Esophagus squamous epithelium (tissue), 5 donors: Measurements from ENCODE around the gene MARCHF10. TPM values are rescaled to one million over a fixed set of nuclear protein-coding genes. Genes with fewer than 3 reads are reported as not detected.

ENCODE experiments used
- DNase-seq: peaks from one replicate; lab custom pipeline; 2025; lab: John Stamatoyannopoulos, UW
- H3K27ac ChIP-seq, 4 donors: fragments of 200-600 bp; sonication (generic); one replicate each; pipeline ENCODE4 v1.5.1; 2016 to 2019; ENCODE audit warnings: mild to moderate bottlenecking in 1 of 4
- H3K27me3 ChIP-seq, 4 donors: fragments of 200-600 bp; sonication (generic); 1 replicate in 3 of 4; 2 replicates in 1 of 4; pipeline versions ENCODE4 v1.5.1 to v1.6.0; 2017 to 2021; ENCODE audit warnings: antibody characterized with exemption in 1 of 4
- H3K36me3 ChIP-seq, 3 donors: fragments of 200-600 bp; sonication (generic); one replicate each; pipeline ENCODE4 v1.5.1; 2016 to 2019
- H3K4me1 ChIP-seq, 3 donors: fragments of 200-600 bp; sonication (generic); one replicate each; pipeline ENCODE4 v1.5.1; 2017 to 2019
- H3K4me3 ChIP-seq, 4 donors: fragments of 200-600 bp; sonication (generic); 1 replicate in 3 of 4; 2 replicates in 1 of 4; pipeline ENCODE4 v1.5.1; 2016 to 2019; ENCODE audit warnings: mild to moderate bottlenecking in 2 of 4, moderate library complexity in 1 of 4
- H3K9me3 ChIP-seq, 3 donors: fragments of 200-600 bp; sonication (generic); one replicate each; pipeline ENCODE4 v1.5.1; 2016 to 2019
- CTCF ChIP-seq, 6 experiments: fragments of 450-650 bp in 4 of 6; fragments of 200-600 bp in 2 of 6; sonication (generic) in 2 of 6; IDR thresholded peaks; one replicate each; pipeline ENCODE4 v1.5.1; 2016 to 2019; ENCODE audit warnings: antibody characterized with exemption in 6 of 6, mild to moderate bottlenecking in 4 of 6, moderate library complexity in 4 of 6
- POLR2A ChIP-seq, 4 donors: fragments of 450-650 bp; IDR thresholded peaks; one replicate each; pipeline ENCODE4 v1.6.1; 2017; ENCODE audit warnings: antibody characterized with exemption in 4 of 4, mild to moderate bottlenecking in 4 of 4, moderate library complexity in 3 of 4
- WGBS, 2 donors: methylation state at CpG; one replicate each; pipeline ENCODE4 v1.1.5; 2018; 5-methylcytosine and 5-hydroxymethylcytosine counted together
- intact Hi-C: fragments of 100-400 bp; cut with DNase I; formaldehyde crosslinking; loops from one replicate; pipeline ENCODE4 v1.15.0; 2022
- total RNA-seq, 4 donors: library from RNA; depleted of rRNA; stranded (reverse); fragments of >200 nt; gene quantifications; one replicate each; pipeline ENCODE4 v1.1.0, GENCODE V29; 2016
- donor health status: DM: yes; HTN: yes; CAD: no.

MARCHF10 gene
- total RNA-seq, 4 donors from 2014 or later = not detected

GRCh38 chr17:62793919-62794665 lies 14.0 kb downstream of the MARCHF10 start:
- Histone ChIP-seq H3K9me3 (no peaks in the 10 kb centered on the region), H3K27ac (no peak overlapping the region), H3K4me1 (peaks cover 0 to 4% (median 0%) of the 10 kb centered on the region in 3 donors), H3K36me3 (no peaks in the 10 kb centered on the region), H3K27me3 (peaks cover 0 to 5% (median 0%) of the 10 kb centered on the region in 4 donors), H3K4me3 (no peak overlapping the region)
- intact Hi-C loops = no loop called here
- 74 to 82% methylated on average over 3 of the region's 3 CpGs for WGBS, 2 donors
- DNase-seq = no peak
- TF ChIP-seq POLR2A (IDR thresholded peaks at IDR 0.05) = no peak
- no peak for TF ChIP-seq CTCF (IDR thresholded peaks at IDR 0.05)

DNA sequence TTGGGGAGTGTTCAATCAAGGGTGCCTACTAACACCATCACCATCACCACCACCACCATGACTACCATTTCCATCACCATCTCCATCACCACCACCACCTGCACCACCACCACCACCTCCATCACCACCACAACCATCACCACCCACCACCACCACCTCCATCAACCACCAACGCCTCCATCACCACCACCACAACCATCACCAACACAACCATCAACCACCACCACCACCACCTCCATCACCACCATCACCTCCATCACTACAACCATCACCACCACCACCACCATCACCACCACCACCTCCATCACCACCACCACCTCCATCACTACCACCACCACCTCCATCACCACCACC lies 15.7 kb downstream of the MARCHF10 start:
- 97 to 100% methylated on average over 1 of the region's 1 CpG for WGBS, 2 donors
- peaks cover 0 to 4% (median 0%) of the 10 kb centered on the region in 3 donors for H3K4me1 ChIP-seq
- H3K4me3 ChIP-seq = no peak overlapping the region
- intact Hi-C loops = no loop called here
- DNase-seq = no peak
- no peaks in the 10 kb centered on the region for H3K9me3 ChIP-seq
- H3K27me3 ChIP-seq = peaks cover 0 to 5% (median 0%) of the 10 kb centered on the region in 4 donors
- H3K36me3 ChIP-seq = no peaks in the 10 kb centered on the region
- TF ChIP-seq POLR2A (IDR thresholded peaks at IDR 0.05) (no peak), CTCF (IDR thresholded peaks at IDR 0.05) (no peak)
- H3K27ac ChIP-seq = no peak overlapping the region

- no peak for TF ChIP-seq CTCF (IDR thresholded peaks at IDR 0.05)
- TF ChIP-seq POLR2A (IDR thresholded peaks at IDR 0.05) = no peak
- no peak for DNase-seq
- intact Hi-C loops = no loop called here
- Histone ChIP-seq H3K36me3 (no peaks in the 10 kb centered on the region), H3K27me3 (peaks cover 0 to 5% (median 0%) of the 10 kb centered on the region in 4 donors), H3K9me3 (no peaks in the 10 kb centered on the region), H3K4me3 (no peak overlapping the region), H3K27ac (no peak overlapping the region), H3K4me1 (peaks cover 0 to 4% (median 0%) of the 10 kb centered on the region in 3 donors)
- WGBS, 2 donors = 82 to 83% methylated on average over 7 to 9 of the region's 12 CpGs
Observed at GRCh38 chr17:62791767-62792446, 16.2 kb downstream of the MARCHF10 start.

- Histone ChIP-seq H3K9me3 (no peaks in the 10 kb centered on the region), H3K4me1 (peaks cover 0 to 4% (median 0%) of the 10 kb centered on the region in 3 donors), H3K27me3 (peaks cover 0 to 5% (median 0%) of the 10 kb centered on the region in 4 donors), H3K27ac (no peak overlapping the region), H3K36me3 (no peaks in the 10 kb centered on the region), H3K4me3 (no peak overlapping the region)
- DNase-seq = no peak
- TF ChIP-seq POLR2A (IDR thresholded peaks at IDR 0.05) (no peak), CTCF (IDR thresholded peaks at IDR 0.05) (no peak)
- intact Hi-C loops = no loop called here
- 52 to 64% methylated on average over 6 of the region's 6 CpGs for WGBS, 2 donors
Observed at GRCh38 chr17:62791235-62791734, 16.8 kb downstream of the MARCHF10 start.

DNA sequence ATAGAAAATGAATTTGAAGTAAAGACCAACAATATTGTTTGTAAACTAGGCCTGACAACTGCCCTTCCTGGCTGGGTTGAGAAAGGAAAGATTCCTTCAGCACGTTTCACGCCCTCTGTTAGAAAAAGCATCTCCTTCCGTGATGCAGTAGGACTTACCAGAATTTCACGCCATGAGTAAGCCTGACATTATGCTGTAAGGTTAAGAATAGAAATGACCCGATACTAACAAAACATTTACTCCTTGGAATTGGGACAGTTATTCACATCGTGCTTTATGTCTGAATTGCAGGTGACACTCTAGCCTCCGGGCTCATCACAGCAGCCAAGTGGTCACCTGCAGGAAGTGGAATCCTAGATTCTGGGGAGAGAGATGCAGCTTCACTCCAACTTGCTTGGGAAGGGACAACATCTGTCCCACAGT lies 17.5 kb downstream of the MARCHF10 start:
- DNase-seq = no peak
- TF ChIP-seq CTCF (IDR thresholded peaks at IDR 0.05) = no peak
- TF ChIP-seq POLR2A (IDR thresholded peaks at IDR 0.05) = no peak

More for the DNA sequence above, 17.5 kb downstream of the MARCHF10 start:
- Histone ChIP-seq H3K27me3 (peaks cover 0 to 5% (median 0%) of the 10 kb centered on the region in 4 donors), H3K36me3 (no peaks in the 10 kb centered on the region), H3K27ac (no peak overlapping the region), H3K9me3 (no peaks in the 10 kb centered on the region), H3K4me1 (peaks cover 0 to 4% (median 0%) of the 10 kb centered on the region in 3 donors), H3K4me3 (no peak overlapping the region)
- intact Hi-C loops = no loop called here
- whole genome bisulfite sequencing, 2 donors = 40 to 45% methylated on average over 7 of the region's 7 CpGs
